Testis (tissue), 2 donors: Measurements from ENCODE around the gene SYNPO.

Source experiments
- CTCF ChIP-seq, 3 experiments: fragments of 450-650 bp in 2 of 3; fragments of 200-600 bp in 1 of 3; sonication (generic) in 1 of 3; IDR thresholded peaks; one replicate each; pipeline ENCODE4 v1.5.1; 2016 to 2019; ENCODE audit warnings: antibody characterized with exemption in 3 of 3, mild to moderate bottlenecking in 2 of 3, moderate library complexity in 1 of 3
- POLR2A ChIP-seq: fragments of 450-650 bp; IDR thresholded peaks from one replicate; pipeline ENCODE4 v1.6.1; 2017; ENCODE audit warnings: antibody characterized with exemption, mild to moderate bottlenecking, moderate library complexity

- TF ChIP-seq CTCF (IDR thresholded peaks at IDR 0.05) (no peak), POLR2A (no peak)
Observed at GRCh38 chr5:150590979-150591695, 49.3 kb upstream of the SYNPO start.
